Testis (tissue), 2 donors: Measurements from ENCODE around the gene NDOR1.

Experiments
- POLR2A ChIP-seq: fragments of 450-650 bp; IDR thresholded peaks from one replicate; pipeline ENCODE4 v1.6.1; 2017; ENCODE audit warnings: antibody characterized with exemption, mild to moderate bottlenecking, moderate library complexity
- TF ChIP-seq, protein P1 (sequence below), 3 experiments: fragments of 450-650 bp in 2 of 3; fragments of 200-600 bp in 1 of 3; sonication (generic) in 1 of 3; IDR thresholded peaks; one replicate each; pipeline ENCODE4 v1.5.1; 2016 to 2019; ENCODE audit warnings: antibody characterized with exemption in 3 of 3, mild to moderate bottlenecking in 2 of 3, moderate library complexity in 1 of 3

DNA sequence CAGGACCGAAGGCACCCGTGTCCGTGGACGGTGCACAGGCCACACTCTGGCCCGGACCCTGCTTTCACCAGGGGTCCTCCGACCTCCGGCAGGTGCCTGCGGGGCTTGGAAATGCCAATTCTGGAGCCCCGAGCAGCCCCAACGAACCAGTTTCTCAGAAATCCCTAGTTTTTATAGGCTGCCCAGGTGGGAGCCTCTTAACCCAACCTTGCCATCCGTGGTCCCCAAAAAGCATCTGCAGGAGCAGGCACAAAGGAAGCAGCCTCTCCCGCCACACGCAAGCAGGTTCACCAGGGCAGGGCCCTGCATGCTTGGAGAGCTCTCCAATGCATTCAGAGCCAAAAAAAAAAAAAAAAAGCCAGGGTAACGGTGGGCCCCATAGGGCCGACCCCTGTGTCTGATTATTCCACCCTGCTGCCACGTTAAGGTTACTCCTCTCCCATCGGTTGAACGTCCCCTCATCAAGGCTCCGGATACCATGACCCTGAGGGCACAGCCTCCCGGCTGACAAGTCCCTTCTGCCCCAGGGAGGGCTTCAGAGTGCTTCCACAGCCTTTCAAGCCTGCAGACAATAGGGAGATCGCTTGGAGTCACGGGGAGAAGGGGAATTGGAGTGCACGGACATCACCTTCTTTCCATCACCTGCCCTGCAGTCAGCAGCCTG is 4.2 kb upstream of the NDOR1 start:
- TF ChIP-seq, protein P1, sequence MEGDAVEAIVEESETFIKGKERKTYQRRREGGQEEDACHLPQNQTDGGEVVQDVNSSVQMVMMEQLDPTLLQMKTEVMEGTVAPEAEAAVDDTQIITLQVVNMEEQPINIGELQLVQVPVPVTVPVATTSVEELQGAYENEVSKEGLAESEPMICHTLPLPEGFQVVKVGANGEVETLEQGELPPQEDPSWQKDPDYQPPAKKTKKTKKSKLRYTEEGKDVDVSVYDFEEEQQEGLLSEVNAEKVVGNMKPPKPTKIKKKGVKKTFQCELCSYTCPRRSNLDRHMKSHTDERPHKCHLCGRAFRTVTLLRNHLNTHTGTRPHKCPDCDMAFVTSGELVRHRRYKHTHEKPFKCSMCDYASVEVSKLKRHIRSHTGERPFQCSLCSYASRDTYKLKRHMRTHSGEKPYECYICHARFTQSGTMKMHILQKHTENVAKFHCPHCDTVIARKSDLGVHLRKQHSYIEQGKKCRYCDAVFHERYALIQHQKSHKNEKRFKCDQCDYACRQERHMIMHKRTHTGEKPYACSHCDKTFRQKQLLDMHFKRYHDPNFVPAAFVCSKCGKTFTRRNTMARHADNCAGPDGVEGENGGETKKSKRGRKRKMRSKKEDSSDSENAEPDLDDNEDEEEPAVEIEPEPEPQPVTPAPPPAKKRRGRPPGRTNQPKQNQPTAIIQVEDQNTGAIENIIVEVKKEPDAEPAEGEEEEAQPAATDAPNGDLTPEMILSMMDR (IDR thresholded peaks at IDR 0.05) = no peak
- no peak for TF ChIP-seq POLR2A
